Subcutaneous preadipocyte (primary cell): ENCODE measurements around the gene OR12D3. TPM values are rescaled to one million over a fixed set of nuclear protein-coding genes. Genes with fewer than 3 reads are reported as not detected.

Experiments used
- total RNA-seq: library from RNA; depleted of rRNA; stranded (reverse); fragments of >200 nt; gene quantifications from 2 replicates; pipeline ENCODE4 v1.2.3, GENCODE V29; 2012

The OR12D3 gene
- total RNA-seq: not detected in 2 replicates

DNA sequence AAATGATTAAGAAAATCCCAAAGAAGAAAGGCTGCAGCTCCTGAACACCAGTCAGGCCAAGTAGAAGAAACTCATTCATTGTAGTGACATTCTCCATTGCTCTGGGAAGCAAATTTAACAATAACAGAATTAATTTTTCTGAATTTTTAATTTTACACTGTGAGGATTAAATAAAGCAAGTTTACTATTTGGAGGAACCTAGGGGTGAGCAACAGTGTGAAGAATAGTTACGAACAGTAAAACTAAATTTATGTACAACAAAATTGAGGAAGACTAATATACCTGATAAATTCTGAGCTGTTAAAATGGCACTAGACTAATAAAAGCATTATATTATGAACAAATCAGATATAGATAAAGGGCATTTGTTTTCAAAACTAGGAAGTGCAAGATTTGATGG lies at the start of gene OR12D3:
Gene OR12D3, minus strand, starts transcription at position 101 of the 400 bp plus-strand sequence. Its CDS starts 4 bp downstream, at position 97.

GRCh38 chr6:29414588-29414987 lies 39.5 kb upstream of the OR12D3 start, which contains the start of gene OR12D1:
Gene OR12D1 (plus strand): TSS chr6:29414928.

GRCh38 chr6:29395331-29395730 lies 20.2 kb upstream of the OR12D3 start, which contains the start of gene OR12D2:
Gene OR12D2 (plus strand): TSS chr6:29395631. CDS start chr6:29396700, 1,069 bp downstream.

GRCh38 chr6:29368765-29369164 lies 6.3 kb downstream of the OR12D3 start, which contains the start of gene OR5V1:
Gene OR5V1 (minus strand): TSS chr6:29368865. CDS start chr6:29356195, 12,670 bp downstream.

Other genes with a start within 250 kb of the OR12D3 start
- gene OR2J2, start 204.4 kb downstream of the OR12D3 start, total RNA-seq: not detected in 2 replicates
- under 0.01 TPM in 1 of 2 replicates, not detected in the other for gene OR14J1, start 73.6 kb downstream of the OR12D3 start, total RNA-seq
- gene OR5V1, start 6.4 kb downstream of the OR12D3 start, total RNA-seq: not detected in 2 replicates
- gene OR12D2, start 20.3 kb upstream of the OR12D3 start, total RNA-seq: not detected in 2 replicates
- not detected in 2 replicates for gene OR12D1, start 39.6 kb upstream of the OR12D3 start, total RNA-seq
- not detected in 2 replicates for gene OR10C1, start 64.0 kb upstream of the OR12D3 start, total RNA-seq
- not detected in 2 replicates for gene OR11A1, start 81.8 kb upstream of the OR12D3 start, total RNA-seq
- not detected in 2 replicates for gene OR2H1, start 81.9 kb upstream of the OR12D3 start, total RNA-seq
- gene MAS1L, start 112.7 kb upstream of the OR12D3 start, total RNA-seq: not detected in 2 replicates
- not detected in 2 replicates for gene UBD, start 184.4 kb upstream of the OR12D3 start, total RNA-seq
- gene OR2H2, start 209.8 kb upstream of the OR12D3 start, total RNA-seq: not detected in 2 replicates